NCI-H446 treated with DMSO at 0.1 percent for 48 hours (cell line): Measurements from ENCODE around the gene NTN3.
A peak's percentile ranks its signal among the peaks of the same experiment; 100 is the strongest.
"Not testable (repeated sequence)": the region's sequence is repeated elsewhere in the genome, so short reads cannot be mapped to it uniquely, and the experiment has no call there.

ENCODE experiments used
- DNase-seq: peaks from one replicate; lab custom pipeline; 2025; lab: John Stamatoyannopoulos, UW

NTN3 gene

GRCh38 chr16:2471016-2471652 lies at the start of gene NTN3:
Gene NTN3 (plus strand): TSS chr16:2471297. CDS start chr16:2471702, 405 bp downstream.
- peak; percentile 83 for DNase-seq

- DNase-seq, result no peak
Measured at GRCh38 chr16:2422123-2422867, 48.8 kb upstream of the NTN3 start.

- DNase-seq, result no peak
Measured at GRCh38 chr16:2424061-2425007, 46.8 kb upstream of the NTN3 start.

- no peak for DNase-seq
Measured at GRCh38 chr16:2425008-2425518, 46.0 kb upstream of the NTN3 start.

- DNase-seq, result no peak
Measured at GRCh38 chr16:2425825-2426430, 45.2 kb upstream of the NTN3 start.

GRCh38 chr16:2426941-2427361 lies 44.1 kb upstream of the NTN3 start:
- DNase-seq, result no peak

GRCh38 chr16:2427526-2427925 lies 43.6 kb upstream of the NTN3 start:
- DNase-seq, result no peak

GRCh38 chr16:2428051-2428783 lies 42.9 kb upstream of the NTN3 start:
- no peak for DNase-seq

GRCh38 chr16:2428784-2429033 lies 42.4 kb upstream of the NTN3 start:
- no peak for DNase-seq

- peak; percentile 84 for DNase-seq
Measured at GRCh38 chr16:2429034-2429770, 41.9 kb upstream of the NTN3 start, which contains the start of gene CCNF. Gene CCNF (plus strand): TSS chr16:2429447. CDS start chr16:2429482, 35 bp downstream.

- no peak for DNase-seq
Measured at GRCh38 chr16:2429771-2430663, 41.1 kb upstream of the NTN3 start.

- DNase-seq, result no peak
Measured at GRCh38 chr16:2432286-2432685, 38.8 kb upstream of the NTN3 start.

GRCh38 chr16:2432801-2433505 lies 38.1 kb upstream of the NTN3 start:
- DNase-seq, result no peak

- not testable (repeated sequence) for DNase-seq
Measured at GRCh38 chr16:2435236-2435635, 35.9 kb upstream of the NTN3 start.

- DNase-seq, result no peak
Measured at GRCh38 chr16:2436110-2436509, 35.0 kb upstream of the NTN3 start.

- DNase-seq, result no peak
Measured at GRCh38 chr16:2437032-2437790, 33.9 kb upstream of the NTN3 start.

- DNase-seq, result no peak
Measured at GRCh38 chr16:2438121-2438520, 33.0 kb upstream of the NTN3 start.

- DNase-seq, result no peak
Measured at GRCh38 chr16:2439598-2439997, 31.5 kb upstream of the NTN3 start.
